Omental fat pad (tissue), 4 donors: ENCODE measurements around the gene EFNB1. TPM values are rescaled to one million over a fixed set of nuclear protein-coding genes. Genes with fewer than 3 reads are reported as not detected.

Experiments
- ATAC-seq: fragments of 150-250 bp; one replicate; pipeline ENCODE4 v1.9.1; 2016; ENCODE audit warnings: mild to moderate bottlenecking, moderate library complexity; ENCODE audit not compliant: low FRiP score
- DNase-seq: peaks from one replicate; pipeline ENCODE4 v3.0.0-alpha.2; 2019; ENCODE audit warnings: low spot score
- CTCF ChIP-seq, 3 donors: fragments of 450-650 bp; IDR thresholded peaks; one replicate each; pipeline ENCODE4 v1.5.1; 2016 to 2017; ENCODE audit warnings: antibody characterized with exemption in 3 of 3, mild to moderate bottlenecking in 3 of 3, moderate library complexity in 2 of 3
- total RNA-seq, 4 donors: library from RNA; depleted of rRNA; stranded (reverse); fragments of >200 nt; gene quantifications; one replicate each; pipeline ENCODE4 v1.1.0, GENCODE V29; 2016

EFNB1 gene
- total RNA-seq, 4 donors from 2014 or later: 46.4 to 108 (median 78.5) TPM

DNA sequence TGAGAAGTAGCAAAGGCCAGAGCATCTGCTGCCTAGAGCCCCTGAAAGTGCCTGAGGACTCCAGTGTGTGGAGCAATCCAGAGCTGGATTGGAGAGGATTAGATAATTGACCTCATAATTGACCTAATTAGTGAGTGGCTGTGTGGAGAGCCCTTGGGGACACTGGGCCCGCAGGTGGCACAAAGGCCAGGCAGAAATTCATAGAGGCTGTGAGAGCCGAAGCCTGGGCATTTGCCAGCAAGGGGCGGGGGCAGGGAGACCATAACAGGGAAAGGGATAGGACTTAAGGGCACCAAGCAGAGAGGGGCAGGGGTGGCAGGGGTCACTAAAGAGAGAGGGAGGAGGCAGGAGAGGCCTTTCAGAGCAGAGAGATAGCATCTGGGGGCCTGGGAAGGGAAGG is 45.3 kb downstream of the EFNB1 start:
- DNase-seq: no peak

DNA sequence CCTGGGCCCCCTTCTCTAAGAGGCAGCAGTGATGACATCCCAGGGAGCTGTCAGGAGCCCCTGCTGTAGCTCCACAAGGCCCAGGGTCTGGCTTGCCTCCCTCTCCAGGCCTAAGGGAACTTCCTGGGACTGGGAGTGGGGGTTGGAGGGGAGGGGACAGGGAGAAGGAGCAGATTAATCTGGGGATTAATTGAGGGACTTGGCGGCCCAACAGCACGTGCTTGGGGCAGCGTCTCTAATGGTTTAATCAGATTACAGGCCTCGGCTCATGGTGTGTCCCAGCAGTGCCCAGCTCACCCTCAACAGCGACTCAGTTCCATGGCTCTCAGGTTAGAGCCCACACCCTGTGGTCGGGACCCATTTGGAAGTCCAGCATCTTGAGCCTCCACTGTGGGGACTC is 47.9 kb downstream of the EFNB1 start:
- no peak for TF ChIP-seq CTCF (IDR thresholded peaks at IDR 0.05)
- DNase-seq (no peak), ATAC-seq (no peak)

More for the DNA sequence above, 45.3 kb downstream of the EFNB1 start:
- no peak for TF ChIP-seq CTCF (IDR thresholded peaks at IDR 0.05)
- ATAC-seq: no peak

DNA sequence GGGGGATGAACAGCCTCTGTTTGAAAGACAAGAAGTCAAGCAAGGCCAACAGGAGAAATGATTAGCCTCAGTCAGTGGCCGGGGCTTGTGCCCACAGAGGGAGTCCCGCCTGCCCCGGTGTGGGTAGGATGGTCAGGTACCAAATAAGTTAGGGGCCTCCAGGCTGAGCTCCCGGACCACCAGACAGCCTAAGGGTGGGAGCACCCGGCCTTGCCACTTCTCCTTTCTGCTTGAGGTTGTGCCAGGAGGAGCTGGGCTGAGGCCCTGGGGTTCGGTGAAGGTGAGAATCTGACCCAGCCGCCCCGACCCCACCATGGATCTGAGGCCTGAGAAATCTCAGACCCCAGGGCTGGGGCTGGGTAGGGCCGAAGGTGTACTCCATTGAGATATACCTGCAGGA is 48.8 kb downstream of the EFNB1 start:
- ATAC-seq: no peak
- no peak for TF ChIP-seq CTCF (IDR thresholded peaks at IDR 0.05)
- DNase-seq: no peak

- no peak for TF ChIP-seq CTCF (IDR thresholded peaks at IDR 0.05)
- ATAC-seq (no peak), DNase-seq (no peak)
Observed at GRCh38 chrX:68878977-68879645, 50.3 kb downstream of the EFNB1 start.

GRCh38 chrX:68880846-68881552 is 52.2 kb downstream of the EFNB1 start:
- no peak for ATAC-seq

DNA sequence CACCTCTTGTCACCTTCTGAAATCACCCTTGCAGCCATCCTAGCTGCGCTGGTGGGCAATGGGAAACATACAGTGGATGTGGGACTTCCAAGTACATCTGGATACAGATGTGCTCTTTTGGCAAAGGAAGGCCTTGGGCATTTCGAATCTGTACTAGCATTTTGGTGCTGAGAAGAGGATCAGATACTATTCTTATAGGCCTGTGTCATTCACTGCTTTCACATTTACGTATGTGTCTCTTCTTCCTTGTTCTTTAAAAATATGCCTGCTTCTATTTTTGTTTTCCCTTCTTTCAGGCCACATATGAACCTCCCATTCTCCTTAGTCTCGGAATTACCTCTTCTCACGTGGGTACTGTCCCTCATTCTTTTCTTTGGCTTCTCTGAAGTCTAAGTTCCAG is 53.1 kb downstream of the EFNB1 start:
- no peak for DNase-seq
- TF ChIP-seq CTCF (IDR thresholded peaks at IDR 0.05): no peak
- ATAC-seq: no peak

More at GRCh38 chrX:68880846-68881552, 52.2 kb downstream of the EFNB1 start:
- no peak for TF ChIP-seq CTCF (IDR thresholded peaks at IDR 0.05)
- no peak for DNase-seq

GRCh38 chrX:68883800-68884199 is 55.0 kb downstream of the EFNB1 start:
- ATAC-seq (no peak), DNase-seq (no peak)
- no peak for TF ChIP-seq CTCF (IDR thresholded peaks at IDR 0.05)
